Neural cell (in vitro differentiated cells): ENCODE results near the gene FBN1. TPM values are rescaled to one million over a fixed set of nuclear protein-coding genes. Genes with fewer than 3 reads are reported as not detected.

Experiments used
- H2AFZ ChIP-seq: fragments of 200-600, 300-800 bp; sonication (generic), shearing (Covaris generic); 2 replicates; pipeline ENCODE4 v1.6.0; 2014; ENCODE audit warnings: low read depth, mild to moderate bottlenecking, antibody characterized with exemption, low read length, moderate library complexity
- H3F3A ChIP-seq: fragments of 200-600 bp; shearing (Covaris generic); 2 replicates; pipeline ENCODE4 v1.6.1; 2016; ENCODE audit warnings: mild to moderate bottlenecking, moderate library complexity, mixed read lengths, antibody characterized with exemption, low read length; ENCODE audit not compliant: insufficient read depth, poor library complexity, severe bottlenecking
- H3K27ac ChIP-seq: fragments of 200-600, 300-800 bp; sonication (generic), shearing (Covaris generic); 2 replicates; pipeline ENCODE4 v1.5.1; 2014; ENCODE audit warnings: mild to moderate bottlenecking, low read length, moderate library complexity
- H3K27me3 ChIP-seq: fragments of 300-800, 200-600 bp; sonication (generic), shearing (Covaris generic); 2 replicates; pipeline ENCODE4 v1.6.0; 2014; ENCODE audit warnings: mild to moderate bottlenecking, low read depth, low read length, moderate library complexity; ENCODE audit not compliant: insufficient read depth
- H3K36me3 ChIP-seq: fragments of 300-800, 200-600 bp; sonication (generic), shearing (Covaris generic); 2 replicates; pipeline ENCODE4 v1.5.1; 2014; ENCODE audit warnings: mild to moderate bottlenecking, antibody characterized with exemption, low read length, moderate library complexity; ENCODE audit not compliant: insufficient read depth
- H3K4me2 ChIP-seq: fragments of 300-800, 200-600 bp; sonication (generic), shearing (Covaris generic); 2 replicates; pipeline ENCODE4 v1.6.0; 2014; ENCODE audit warnings: mild to moderate bottlenecking, low read length
- H3K4me3 ChIP-seq: fragments of 300-800, 200-600 bp; sonication (generic), shearing (Covaris generic); 2 replicates; pipeline ENCODE4 v1.5.1; 2014; ENCODE audit warnings: mild to moderate bottlenecking, low read length, moderate library complexity
- H3K79me2 ChIP-seq: fragments of 200-600 bp; shearing (Covaris generic); replicated peaks from 2 replicates; pipeline ENCODE4 v1.6.0; 2014; ENCODE audit warnings: mild to moderate bottlenecking, low read length, moderate library complexity; ENCODE audit not compliant: insufficient read depth
- H3K9ac ChIP-seq: fragments of 300-800, 200-600 bp; sonication (generic), shearing (Covaris generic); 2 replicates; pipeline ENCODE4 v1.6.1; 2016; ENCODE audit warnings: mild to moderate bottlenecking, low read length, mixed read lengths
- H3K9me2 ChIP-seq: fragments of 200-600 bp; shearing (Covaris generic); 2 replicates; pipeline ENCODE4 v1.6.1; 2016; ENCODE audit warnings: mild to moderate bottlenecking, low read length, mixed read lengths; ENCODE audit not compliant: insufficient read depth
- H3K9me3 ChIP-seq: fragments of 200-600, 300-800 bp; sonication (generic), shearing (Covaris generic); 2 replicates; pipeline ENCODE4 v1.6.1; 2016; ENCODE audit warnings: mild to moderate bottlenecking, mixed run types, low read length, moderate library complexity, mixed read lengths
- H4K20me1 ChIP-seq: fragments of 200-600 bp; shearing (Covaris generic); 2 replicates; pipeline ENCODE4 v1.6.1; 2016; ENCODE audit warnings: mild to moderate bottlenecking, mixed run types; ENCODE audit not compliant: insufficient read depth
- EP300 ChIP-seq: fragments of 450-650 bp; conservative IDR thresholded peaks from 2 replicates; pipeline ENCODE4 v1.6.1; 2014; ENCODE audit warnings: antibody characterized with exemption, mild to moderate bottlenecking, moderate library complexity; ENCODE audit not compliant: poor library complexity, severe bottlenecking
- EZH2 ChIP-seq: fragments of 200-600, 300-800 bp; shearing (Covaris generic), sonication (generic); IDR thresholded peaks from 2 replicates; pipeline ENCODE4 v1.6.1; 2014; ENCODE audit warnings: antibody characterized with exemption, low read length, borderline replicate concordance, mild to moderate bottlenecking; ENCODE audit not compliant: insufficient read depth, poor library complexity, severe bottlenecking
- MXI1 ChIP-seq: fragments of 450-650 bp; conservative IDR thresholded peaks from 2 replicates; pipeline ENCODE4 v1.6.1; 2014; ENCODE audit warnings: antibody characterized with exemption, mild to moderate bottlenecking; ENCODE audit not compliant: poor library complexity, severe bottlenecking
- POLR2AphosphoS5 ChIP-seq: IDR thresholded peaks from 2 replicates; pipeline ENCODE4 v1.6.1; 2012
- RAD21 ChIP-seq: fragments of 450-650 bp; conservative IDR thresholded peaks from 2 replicates; pipeline ENCODE4 v1.6.1; 2014; ENCODE audit warnings: antibody characterized with exemption, mild to moderate bottlenecking, moderate library complexity
- REST ChIP-seq: IDR thresholded peaks from 2 replicates; pipeline ENCODE4 v1.6.1; 2012; ENCODE audit warnings: borderline replicate concordance
- SMC3 ChIP-seq: fragments of 450-650 bp; conservative IDR thresholded peaks from 2 replicates; pipeline ENCODE4 v1.6.1; 2014; ENCODE audit warnings: antibody characterized with exemption, mild to moderate bottlenecking, moderate library complexity; ENCODE audit not compliant: poor library complexity
- TAF1 ChIP-seq: IDR thresholded peaks from 2 replicates; pipeline ENCODE4 v1.6.1; 2012; ENCODE audit warnings: low read depth
- polyA plus RNA-seq: library from polyadenylated mRNA; depleted of rRNA; stranded (reverse); fragments of >200 nt; gene quantifications from 2 replicates; pipeline ENCODE4 v1.2.3, GENCODE V29; 2014
- TF ChIP-seq, protein P1 (sequence below): fragments of 450-650 bp; IDR thresholded peaks from 2 replicates; pipeline ENCODE4 v1.5.1; 2014; ENCODE audit warnings: antibody characterized with exemption, mild to moderate bottlenecking, moderate library complexity; ENCODE audit not compliant: poor library complexity, severe bottlenecking

The FBN1 gene
- polyA plus RNA-seq, 1 donor from 2014 or later = 22.0 TPM

- Histone ChIP-seq H3K4me3 (no peak overlapping the region), H3K36me3 (no peaks in the 10 kb centered on the region), H3K9ac (no peak overlapping the region), H2AFZ (no peak overlapping the region), H4K20me1 (no peaks in the 10 kb centered on the region), H3K79me2 (no peaks in the 10 kb centered on the region), H3K9me2 (no peaks in the 10 kb centered on the region), H3K27me3 (no peaks in the 10 kb centered on the region), H3K4me2 (no peak overlapping the region), H3K27ac (no peak overlapping the region), H3F3A (no peaks in the 10 kb centered on the region), H3K9me3 (no peaks in the 10 kb centered on the region)
- TF ChIP-seq POLR2AphosphoS5 (no peak), REST (no peak), SMC3 (no peak), RAD21 (no peak), TAF1 (no peak), MXI1 (no peak), EP300 (no peak), EZH2 (no peak)
- TF ChIP-seq, protein P1, sequence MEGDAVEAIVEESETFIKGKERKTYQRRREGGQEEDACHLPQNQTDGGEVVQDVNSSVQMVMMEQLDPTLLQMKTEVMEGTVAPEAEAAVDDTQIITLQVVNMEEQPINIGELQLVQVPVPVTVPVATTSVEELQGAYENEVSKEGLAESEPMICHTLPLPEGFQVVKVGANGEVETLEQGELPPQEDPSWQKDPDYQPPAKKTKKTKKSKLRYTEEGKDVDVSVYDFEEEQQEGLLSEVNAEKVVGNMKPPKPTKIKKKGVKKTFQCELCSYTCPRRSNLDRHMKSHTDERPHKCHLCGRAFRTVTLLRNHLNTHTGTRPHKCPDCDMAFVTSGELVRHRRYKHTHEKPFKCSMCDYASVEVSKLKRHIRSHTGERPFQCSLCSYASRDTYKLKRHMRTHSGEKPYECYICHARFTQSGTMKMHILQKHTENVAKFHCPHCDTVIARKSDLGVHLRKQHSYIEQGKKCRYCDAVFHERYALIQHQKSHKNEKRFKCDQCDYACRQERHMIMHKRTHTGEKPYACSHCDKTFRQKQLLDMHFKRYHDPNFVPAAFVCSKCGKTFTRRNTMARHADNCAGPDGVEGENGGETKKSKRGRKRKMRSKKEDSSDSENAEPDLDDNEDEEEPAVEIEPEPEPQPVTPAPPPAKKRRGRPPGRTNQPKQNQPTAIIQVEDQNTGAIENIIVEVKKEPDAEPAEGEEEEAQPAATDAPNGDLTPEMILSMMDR = no peak
Observed at GRCh38 chr15:48682942-48683651, 37.6 kb upstream of the FBN1 start.

- no peaks in the 10 kb centered on the region for H3K79me2 ChIP-seq
- H4K20me1 ChIP-seq = no peaks in the 10 kb centered on the region
- H3K36me3 ChIP-seq = no peaks in the 10 kb centered on the region
- TF ChIP-seq EZH2 (no peak), RAD21 (no peak), MXI1 (no peak), TAF1 (no peak), REST (no peak), POLR2AphosphoS5 (no peak), EP300 (no peak), SMC3 (no peak)
- TF ChIP-seq, protein P1 = no peak
- H3F3A ChIP-seq = no peaks in the 10 kb centered on the region
- no peak overlapping the region for H3K4me3 ChIP-seq
- H3K9ac ChIP-seq = no peak overlapping the region
- no peaks in the 10 kb centered on the region for H3K9me3 ChIP-seq
- H3K9me2 ChIP-seq = no peaks in the 10 kb centered on the region
- H3K27ac ChIP-seq = no peak overlapping the region
- H3K27me3 ChIP-seq = no peaks in the 10 kb centered on the region
- no peak overlapping the region for H2AFZ ChIP-seq
- no peak overlapping the region for H3K4me2 ChIP-seq
Observed at GRCh38 chr15:48681353-48681752, 35.8 kb upstream of the FBN1 start.
